ENCODE data around the gene PIPOX. TPM values are rescaled to one million over a fixed set of nuclear protein-coding genes. Genes with fewer than 3 reads are reported as not detected.

The PIPOX gene
- 1 to 10 TPM in 1 of 2 donors, not detected in 1; 3.1 TPM for total RNA-seq

- TF ChIP-seq CTCF (IDR thresholded peaks at IDR 0.05): peak in 1 of 7 experiments; percentile 17
- TF ChIP-seq POLR2A (IDR thresholded peaks at IDR 0.05): no peak
- H3K9me3 ChIP-seq: no peaks in the 10 kb centered on the region
- H3K4me3 ChIP-seq: no peak within 1 kb of the TSS
- DNase-seq (peak; percentile 22 to 43 (median 32)), ATAC-seq (peak; percentile 43)
- H3K27me3 ChIP-seq: no peaks in the 10 kb centered on the region
- H3K36me3 ChIP-seq (replicated peaks in 1 of 2; ENCODE audit: insufficient read depth in 1 of 2, low read depth in 2 of 2): no peaks in the 10 kb centered on the region
- H3K27ac ChIP-seq: peak within 1 kb of the TSS in 2 of 4 donors; percentile 5 to 64
- 29 to 36% methylated on average over 10 to 13 of the region's 13 CpGs for WGBS, 2 donors
- intact Hi-C loops (cut with DNase I): no loop called here
- peaks cover 11% of the 10 kb centered on the region for H3K4me1 ChIP-seq
Observed at GRCh38 chr17:29042679-29043538, at the start of gene PIPOX. Gene PIPOX (plus strand): TSS chr17:29043141. CDS start chr17:29043226, 85 bp downstream.

- intact Hi-C loops (cut with DNase I): no loop called here
- WGBS, 2 donors: 75 to 76% methylated on average over 13 of the region's 13 CpGs
- TF ChIP-seq POLR2A (IDR thresholded peaks at IDR 0.05) (no peak), CTCF (IDR thresholded peaks at IDR 0.05) (no peak)
- Histone ChIP-seq H3K9me3 (no peaks in the 10 kb centered on the region), H3K27me3 (no peaks in the 10 kb centered on the region), H3K4me1 (no peaks in the 10 kb centered on the region), H3K36me3 (replicated peaks in 1 of 2; ENCODE audit: insufficient read depth in 1 of 2, low read depth in 2 of 2) (no peaks in the 10 kb centered on the region), H3K4me3 (no peak overlapping the region), H3K27ac (no peak overlapping the region)
- ATAC-seq (no peak), DNase-seq (no peak)
Observed at GRCh38 chr17:28993645-28994426, 49.1 kb upstream of the PIPOX start.

GRCh38 chr17:28996554-28997096 is 46.3 kb upstream of the PIPOX start:
- DNase-seq (no peak), ATAC-seq (no peak)
- H3K9me3 ChIP-seq: no peaks in the 10 kb centered on the region
- no peak overlapping the region for H3K27ac ChIP-seq
- H3K4me1 ChIP-seq: no peaks in the 10 kb centered on the region
- no peak overlapping the region for H3K4me3 ChIP-seq
- WGBS, 2 donors: 43 to 52% methylated on average over 2 to 5 of the region's 5 CpGs
- H3K27me3 ChIP-seq: no peaks in the 10 kb centered on the region
- TF ChIP-seq CTCF (IDR thresholded peaks at IDR 0.05) (no peak), POLR2A (IDR thresholded peaks at IDR 0.05) (no peak)
- intact Hi-C loops (cut with DNase I): no loop called here
- no peaks in the 10 kb centered on the region for H3K36me3 ChIP-seq (replicated peaks in 1 of 2; ENCODE audit: insufficient read depth in 1 of 2, low read depth in 2 of 2)

- DNase-seq: no peak
- WGBS, 2 donors: 88 to 95% methylated on average over 1 of the region's 1 CpG
- intact Hi-C loops (cut with DNase I): no loop called here
Observed at GRCh38 chr17:28997806-28998205, 45.1 kb upstream of the PIPOX start.

More at GRCh38 chr17:28997806-28998205, 45.1 kb upstream of the PIPOX start:
- H3K36me3 ChIP-seq (replicated peaks in 1 of 2; ENCODE audit: insufficient read depth in 1 of 2, low read depth in 2 of 2): no peaks in the 10 kb centered on the region
- H3K4me1 ChIP-seq: no peaks in the 10 kb centered on the region
- no peak overlapping the region for H3K27ac ChIP-seq
- no peak overlapping the region for H3K4me3 ChIP-seq
- no peak for ATAC-seq
- TF ChIP-seq POLR2A (IDR thresholded peaks at IDR 0.05): no peak
- TF ChIP-seq CTCF (IDR thresholded peaks at IDR 0.05): no peak
- no peaks in the 10 kb centered on the region for H3K9me3 ChIP-seq
- no peaks in the 10 kb centered on the region for H3K27me3 ChIP-seq
